Measurements from ENCODE around the gene PLCB1.

DNA sequence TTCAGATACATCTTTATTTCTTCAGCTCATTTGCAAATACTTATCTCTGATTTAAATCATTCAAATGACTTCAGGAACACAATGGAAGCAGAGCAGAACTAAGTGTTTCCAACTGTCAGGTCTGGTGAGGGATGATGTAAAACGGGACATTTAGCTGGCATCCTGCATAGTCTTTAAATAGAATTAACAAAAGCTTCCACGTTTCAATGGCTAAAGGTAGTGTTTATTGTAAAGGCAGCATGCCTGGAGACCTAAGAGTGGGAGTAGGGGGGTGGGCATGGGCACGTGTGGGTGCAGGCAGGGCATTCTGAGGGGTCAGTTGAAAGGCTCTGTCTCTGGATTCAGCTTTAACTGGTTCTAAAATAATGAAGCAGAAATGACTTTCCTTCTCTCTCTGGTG lies 174.9 kb downstream of the PLCB1 start:
- TF ChIP-seq, protein P1, sequence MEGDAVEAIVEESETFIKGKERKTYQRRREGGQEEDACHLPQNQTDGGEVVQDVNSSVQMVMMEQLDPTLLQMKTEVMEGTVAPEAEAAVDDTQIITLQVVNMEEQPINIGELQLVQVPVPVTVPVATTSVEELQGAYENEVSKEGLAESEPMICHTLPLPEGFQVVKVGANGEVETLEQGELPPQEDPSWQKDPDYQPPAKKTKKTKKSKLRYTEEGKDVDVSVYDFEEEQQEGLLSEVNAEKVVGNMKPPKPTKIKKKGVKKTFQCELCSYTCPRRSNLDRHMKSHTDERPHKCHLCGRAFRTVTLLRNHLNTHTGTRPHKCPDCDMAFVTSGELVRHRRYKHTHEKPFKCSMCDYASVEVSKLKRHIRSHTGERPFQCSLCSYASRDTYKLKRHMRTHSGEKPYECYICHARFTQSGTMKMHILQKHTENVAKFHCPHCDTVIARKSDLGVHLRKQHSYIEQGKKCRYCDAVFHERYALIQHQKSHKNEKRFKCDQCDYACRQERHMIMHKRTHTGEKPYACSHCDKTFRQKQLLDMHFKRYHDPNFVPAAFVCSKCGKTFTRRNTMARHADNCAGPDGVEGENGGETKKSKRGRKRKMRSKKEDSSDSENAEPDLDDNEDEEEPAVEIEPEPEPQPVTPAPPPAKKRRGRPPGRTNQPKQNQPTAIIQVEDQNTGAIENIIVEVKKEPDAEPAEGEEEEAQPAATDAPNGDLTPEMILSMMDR (IDR thresholded peaks at IDR 0.05; ENCODE audit: low read depth, low read length): no peak
- TF ChIP-seq POLR2A (IDR thresholded peaks at IDR 0.05; ENCODE audit: extremely low read depth, insufficient read length) (no peak), MYC (IDR thresholded peaks at IDR 0.05; ENCODE audit: low read depth, low read length) (no peak)
- TF ChIP-seq, protein P2, sequence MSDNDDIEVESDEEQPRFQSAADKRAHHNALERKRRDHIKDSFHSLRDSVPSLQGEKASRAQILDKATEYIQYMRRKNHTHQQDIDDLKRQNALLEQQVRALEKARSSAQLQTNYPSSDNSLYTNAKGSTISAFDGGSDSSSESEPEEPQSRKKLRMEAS (IDR thresholded peaks at IDR 0.05; ENCODE audit: low read depth, low read length): no peak
